DMS79 treated with DMSO at 0.1 percent for 48 hours (cell line): ENCODE results near the gene BLZF1.
"Not testable (repeated sequence)": the region's sequence is repeated elsewhere in the genome, so short reads cannot be mapped to it uniquely, and the experiment has no call there.

ENCODE experiments used
- DNase-seq: peaks from one replicate; lab custom pipeline; 2025; lab: John Stamatoyannopoulos, UW

Gene BLZF1, protein sequence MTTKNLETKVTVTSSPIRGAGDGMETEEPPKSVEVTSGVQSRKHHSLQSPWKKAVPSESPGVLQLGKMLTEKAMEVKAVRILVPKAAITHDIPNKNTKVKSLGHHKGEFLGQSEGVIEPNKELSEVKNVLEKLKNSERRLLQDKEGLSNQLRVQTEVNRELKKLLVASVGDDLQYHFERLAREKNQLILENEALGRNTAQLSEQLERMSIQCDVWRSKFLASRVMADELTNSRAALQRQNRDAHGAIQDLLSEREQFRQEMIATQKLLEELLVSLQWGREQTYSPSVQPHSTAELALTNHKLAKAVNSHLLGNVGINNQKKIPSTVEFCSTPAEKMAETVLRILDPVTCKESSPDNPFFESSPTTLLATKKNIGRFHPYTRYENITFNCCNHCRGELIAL

DNA sequence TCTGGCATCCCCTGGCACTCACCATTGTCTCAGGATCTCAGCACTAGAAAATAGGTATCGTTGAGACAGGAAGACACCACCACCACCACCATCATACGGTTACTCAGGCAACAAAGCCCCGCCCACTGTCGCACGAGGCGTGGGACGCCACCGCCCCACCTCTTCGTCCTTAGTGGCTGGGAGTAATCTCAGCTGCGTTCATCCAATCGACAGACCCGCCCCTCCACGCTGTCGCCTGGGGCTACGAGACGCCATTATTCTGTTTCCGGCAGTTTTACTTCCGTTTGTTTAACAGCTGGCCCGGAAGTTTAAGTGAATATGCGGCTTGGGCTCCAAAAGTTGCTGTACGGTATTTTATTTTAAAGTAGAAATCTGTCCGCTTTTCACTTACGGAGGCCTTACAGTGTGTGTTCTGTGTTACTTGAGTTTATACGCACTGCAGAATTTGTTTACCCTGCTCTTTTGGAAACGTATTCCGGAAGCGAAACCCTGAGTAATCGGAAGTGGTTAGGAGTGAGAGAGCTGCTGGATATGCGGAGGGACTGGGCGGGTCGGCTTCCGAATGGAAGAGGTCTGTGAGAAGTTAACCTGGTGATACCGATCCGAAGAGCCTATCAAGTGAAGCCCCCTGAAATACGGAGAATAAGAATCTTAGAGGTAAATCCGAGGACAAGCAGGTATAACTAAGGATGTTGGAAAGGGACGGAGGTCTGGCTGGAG is at the start of gene BLZF1, which contains the start of gene NME7:
Gene BLZF1 (plus strand): TSS at position 510 of the 720 bp plus-strand sequence. CDS start 1,328 bp downstream, outside the sequence.
Gene NME7 (minus strand): TSS at position 112 of the 720 bp plus-strand sequence. CDS start 87 bp downstream, at position 25.
- peak; percentile 96 for DNase-seq

- DNase-seq: no peak
Observed at GRCh38 chr1:169318536-169319244, 49.3 kb upstream of the BLZF1 start.

GRCh38 chr1:169321539-169321938 is 46.5 kb upstream of the BLZF1 start:
- DNase-seq: no peak

- no peak for DNase-seq
Observed at GRCh38 chr1:169322138-169322537, 45.9 kb upstream of the BLZF1 start.

DNA sequence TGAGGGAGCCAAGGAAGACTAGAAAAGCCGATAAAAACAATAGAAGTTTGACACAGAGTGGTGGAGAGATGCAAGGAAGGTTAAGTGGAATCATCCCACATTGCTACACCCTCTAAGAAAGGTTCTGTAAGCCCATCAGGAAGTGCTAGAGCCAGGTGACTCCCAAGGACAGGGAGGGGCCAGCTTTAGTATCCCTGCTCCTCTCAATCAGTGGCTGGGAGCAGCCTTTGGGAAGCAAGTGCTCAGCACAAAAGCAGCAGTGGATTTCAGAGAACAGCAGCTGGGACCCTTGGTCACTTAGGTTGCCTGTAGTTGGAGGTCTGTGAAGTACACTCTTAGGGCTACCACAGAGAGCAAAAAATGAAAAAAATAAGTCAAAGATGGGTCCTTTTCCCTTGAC is 42.9 kb upstream of the BLZF1 start:
- DNase-seq: no peak

DNA sequence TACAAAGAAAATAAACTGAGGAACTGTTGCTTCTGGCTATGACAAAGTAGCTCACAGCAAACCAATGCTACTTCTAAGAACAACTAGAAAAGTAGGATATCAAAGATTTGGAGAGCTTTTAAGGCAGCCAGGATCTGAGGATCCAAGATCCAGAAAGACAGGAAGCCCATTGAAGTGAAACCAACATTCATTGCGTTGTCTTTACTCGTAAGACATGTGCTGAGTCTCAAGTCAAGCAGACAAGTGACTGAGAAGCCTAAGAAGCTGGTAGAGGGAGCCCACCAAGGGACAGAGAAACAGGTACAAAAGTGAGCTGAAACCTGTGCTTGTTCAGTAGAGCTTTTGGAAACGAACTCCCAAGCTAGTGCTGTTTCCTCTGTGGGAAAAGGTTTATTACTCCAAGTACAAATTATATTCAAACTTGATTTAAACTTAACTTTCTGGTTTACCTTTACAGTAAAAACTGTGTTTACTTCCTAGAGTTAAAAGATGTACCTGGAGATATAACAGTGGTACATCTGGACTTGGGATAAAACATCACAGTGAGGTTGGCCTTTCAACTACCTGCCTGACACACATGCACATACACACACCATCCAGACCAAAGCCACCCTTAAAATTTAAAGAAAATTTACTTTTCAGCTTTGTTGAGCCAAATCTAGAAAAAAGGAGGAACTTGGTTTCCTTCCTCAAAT is 41.6 kb upstream of the BLZF1 start:
- DNase-seq: no peak

GRCh38 chr1:169326956-169327268 is 41.1 kb upstream of the BLZF1 start:
- no peak for DNase-seq

DNA sequence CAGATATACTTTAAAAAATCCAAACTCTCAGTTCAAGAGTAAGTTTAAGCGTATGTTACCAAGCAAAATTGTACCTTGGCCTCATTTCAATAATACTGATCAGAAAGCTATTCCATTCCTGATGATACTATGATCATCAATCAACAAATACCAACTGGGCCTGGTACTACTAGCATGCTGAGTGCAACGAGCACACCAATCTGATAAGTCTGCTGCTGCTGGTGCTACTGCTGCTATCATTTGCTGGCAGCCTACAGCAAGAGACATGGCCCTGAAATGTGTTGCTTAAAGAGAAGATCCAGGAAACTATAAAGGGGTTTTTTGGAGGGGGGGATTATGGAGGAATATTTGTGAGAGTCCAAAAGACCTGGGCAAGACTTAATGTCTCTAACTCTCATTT is 40.1 kb upstream of the BLZF1 start:
- DNase-seq: no peak

GRCh38 chr1:169329383-169329782 is 38.6 kb upstream of the BLZF1 start:
- DNase-seq: no peak

DNA sequence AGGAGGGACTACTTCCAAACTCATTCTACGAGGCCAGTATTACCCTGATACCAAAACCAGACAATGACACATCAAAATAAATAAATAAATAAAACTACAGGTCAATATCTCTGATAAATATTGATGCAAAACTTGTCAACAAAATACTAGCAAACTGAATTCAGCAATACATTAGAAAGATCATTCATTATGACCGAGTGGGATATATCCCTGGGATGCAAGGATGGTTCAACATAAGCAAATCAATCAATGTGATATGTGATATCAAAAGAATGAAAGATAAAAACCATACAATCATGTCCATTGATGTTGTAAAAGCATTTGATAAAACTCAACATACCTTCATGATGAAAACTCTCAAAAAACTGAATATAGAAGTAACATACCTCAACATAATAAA is 37.1 kb upstream of the BLZF1 start:
- no peak for DNase-seq

- not testable (repeated sequence) for DNase-seq
Observed at GRCh38 chr1:169334727-169335126, 33.3 kb upstream of the BLZF1 start.

DNA sequence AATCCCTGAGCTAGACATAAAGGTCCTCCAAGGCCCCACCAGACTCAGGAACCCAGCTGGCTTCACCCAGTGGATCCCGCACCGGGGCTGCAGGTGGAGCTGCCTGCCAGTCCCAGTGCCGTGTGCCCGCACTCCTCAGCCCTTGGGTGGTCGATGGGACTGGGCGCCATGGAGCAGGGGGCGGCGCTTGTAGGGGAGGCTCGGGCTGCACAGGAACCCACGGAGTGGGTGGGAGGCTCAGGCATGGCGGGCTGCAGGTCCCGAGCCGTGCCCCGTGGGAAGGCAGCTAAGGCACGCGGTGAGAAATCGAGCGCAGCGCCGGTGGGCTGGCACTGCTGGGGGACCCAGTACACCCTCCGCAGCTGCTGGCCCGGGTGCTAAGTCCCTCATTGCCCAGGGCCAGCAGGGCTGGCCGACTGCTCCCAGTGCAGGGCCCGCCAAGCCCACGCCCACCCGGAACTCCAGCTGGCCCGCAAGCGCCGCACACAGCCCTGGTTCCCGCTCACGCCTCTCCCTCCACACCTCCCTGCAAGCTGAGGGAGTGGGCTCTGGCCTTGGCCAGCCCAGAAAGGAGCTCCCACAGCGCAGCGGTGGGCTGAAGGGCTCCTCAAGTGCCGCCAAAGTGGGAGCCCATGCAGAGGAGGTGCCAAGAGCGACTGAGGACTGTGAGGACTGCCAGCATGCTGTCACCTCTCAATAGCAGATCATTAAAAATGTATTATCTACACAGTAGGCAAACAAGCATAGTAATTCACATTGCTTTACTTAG is 30.9 kb upstream of the BLZF1 start:
- DNase-seq: not testable (repeated sequence)

DNA sequence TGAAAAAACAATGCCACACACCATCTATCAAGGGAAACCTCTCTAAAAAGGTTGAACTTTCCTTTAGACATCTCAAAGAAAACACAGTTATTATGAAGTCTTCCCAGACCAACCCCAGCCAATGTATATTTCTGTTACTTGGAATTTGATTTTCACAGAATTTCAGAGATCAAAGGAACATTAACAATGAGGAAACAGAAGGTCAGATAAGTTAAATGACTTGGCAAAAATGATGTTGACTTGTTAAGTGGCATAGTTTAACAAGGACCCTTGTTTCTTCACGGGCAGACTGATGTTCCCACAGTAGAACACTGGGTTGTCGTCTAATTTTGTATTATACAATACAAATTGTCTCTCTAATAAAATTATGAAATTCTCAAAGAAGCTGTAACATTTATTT is 29.4 kb upstream of the BLZF1 start:
- no peak for DNase-seq

GRCh38 chr1:169339773-169340172 is 28.2 kb upstream of the BLZF1 start:
- no peak for DNase-seq

GRCh38 chr1:169340882-169341281 is 27.1 kb upstream of the BLZF1 start:
- DNase-seq: no peak

- not testable (repeated sequence) for DNase-seq
Observed at GRCh38 chr1:169342096-169342495, 25.9 kb upstream of the BLZF1 start.

DNA sequence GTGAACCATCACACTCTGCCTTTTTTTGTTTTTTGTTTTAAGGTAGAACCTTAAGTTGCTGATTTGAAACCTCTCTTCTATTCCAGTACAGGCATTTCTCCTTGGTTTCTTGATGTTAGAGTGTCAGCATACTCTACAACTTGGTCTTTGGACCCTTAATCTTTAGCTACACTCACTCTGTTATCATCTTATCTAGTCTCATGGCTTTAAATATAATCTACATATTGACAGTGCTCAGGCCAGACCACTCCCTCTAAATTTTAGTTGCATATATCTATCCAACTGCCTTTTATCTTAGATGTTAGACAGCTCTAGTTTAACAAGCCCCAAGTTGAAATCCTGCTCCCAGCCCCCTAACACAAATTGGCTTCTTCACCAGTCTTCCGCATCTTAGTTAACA is 22.5 kb upstream of the BLZF1 start:
- no peak for DNase-seq

- no peak for DNase-seq
Observed at GRCh38 chr1:169346036-169346589, 21.9 kb upstream of the BLZF1 start.

- DNase-seq: no peak
Observed at GRCh38 chr1:169347688-169348382, 20.2 kb upstream of the BLZF1 start.

DNA sequence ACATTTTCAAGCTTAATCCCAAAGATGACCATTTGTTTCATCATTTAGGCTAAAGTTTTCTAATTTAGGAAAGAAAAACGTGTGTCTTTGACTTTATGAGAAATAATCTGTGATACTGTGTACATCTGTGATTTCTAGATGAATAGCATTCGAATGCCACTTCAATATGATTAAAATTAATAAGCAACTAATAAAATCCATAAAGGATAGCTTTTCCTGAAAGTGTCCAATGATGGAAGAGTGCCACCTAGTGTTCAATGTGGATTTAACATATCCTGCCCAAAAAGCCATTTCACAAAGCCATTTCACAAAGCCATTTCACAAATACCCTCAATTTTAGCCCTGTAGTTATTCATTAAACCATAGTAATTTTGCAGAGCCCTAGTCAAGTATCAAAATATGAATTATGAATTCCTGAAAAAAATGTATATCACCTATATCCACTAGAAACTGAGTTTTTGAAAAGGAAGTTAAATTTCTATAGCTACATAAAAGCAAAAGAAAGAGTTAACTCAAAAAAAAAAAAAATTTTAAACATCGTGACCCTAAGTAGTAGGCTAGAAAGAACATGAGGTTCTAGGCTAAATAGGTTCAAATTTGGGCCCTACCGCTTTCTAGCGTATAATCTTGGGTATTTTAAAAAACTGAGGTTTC is 19.5 kb upstream of the BLZF1 start:
- peak; percentile 70 for DNase-seq
